T-helper 1 cell (primary cell): ENCODE results near the gene RASSF7.
"Not testable (repeated sequence)": the region's sequence is repeated elsewhere in the genome, so short reads cannot be mapped to it uniquely, and the experiment has no call there.

Experiments
- DNase-seq, 5 donors: peaks; one replicate each; pipeline ENCODE4 v3.0.0-alpha.2; 2012 to 2020

The RASSF7 gene

GRCh38 chr11:567629-568292 is 7.0 kb downstream of the RASSF7 start:
- DNase-seq = peak in 2 of 5 donors; percentile 34 to 35

DNA sequence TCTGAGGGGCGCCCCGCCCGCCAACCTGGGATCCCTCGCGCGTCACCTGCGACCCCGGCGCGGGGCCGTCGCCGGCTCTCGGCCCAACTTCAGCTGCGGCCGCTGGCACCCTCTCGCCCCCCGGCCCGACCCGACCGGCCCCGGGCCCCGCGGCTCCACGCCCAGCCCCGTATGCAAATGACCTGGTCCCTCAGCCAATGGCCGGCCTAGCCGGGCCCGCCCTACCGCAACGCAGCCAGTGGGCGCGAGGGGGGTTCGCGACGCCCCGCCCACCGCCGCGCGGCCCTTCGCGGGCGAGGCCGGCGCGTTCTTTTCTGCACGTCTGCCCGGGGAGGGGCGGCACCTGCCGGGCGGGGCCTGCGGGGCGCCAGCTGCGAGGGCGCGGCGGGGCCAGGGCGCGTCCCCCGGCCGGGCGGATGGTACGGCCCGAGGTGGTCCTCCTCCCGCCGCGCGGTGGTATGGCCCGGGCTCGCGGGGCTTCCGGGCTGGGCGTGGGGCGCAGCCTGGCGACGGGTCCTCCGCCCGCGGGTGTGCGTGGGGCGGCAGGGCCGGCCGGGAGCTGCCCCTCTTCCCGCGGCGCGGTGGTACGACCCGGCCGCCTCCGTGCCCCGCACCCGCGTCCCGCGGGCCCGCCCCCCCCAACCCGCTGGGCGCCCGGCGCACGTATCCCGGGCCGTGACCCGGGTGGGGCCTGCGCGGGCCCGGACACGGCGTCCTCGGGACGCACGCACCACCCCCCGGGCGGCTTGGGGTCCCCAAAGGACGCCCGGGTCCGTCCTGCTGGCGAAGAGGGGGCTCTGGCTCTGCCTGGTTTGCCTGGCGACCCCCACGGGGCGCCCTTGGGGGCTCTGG is 7.8 kb downstream of the RASSF7 start:
- DNase-seq = peak; percentile 85 to 95 (median 90)

GRCh38 chr11:569158-569885 is 8.6 kb downstream of the RASSF7 start:
- no peak for DNase-seq

GRCh38 chr11:571802-572185 is 11.0 kb downstream of the RASSF7 start:
- no peak for DNase-seq

GRCh38 chr11:573146-573759 is 12.5 kb downstream of the RASSF7 start:
- no peak for DNase-seq

DNA sequence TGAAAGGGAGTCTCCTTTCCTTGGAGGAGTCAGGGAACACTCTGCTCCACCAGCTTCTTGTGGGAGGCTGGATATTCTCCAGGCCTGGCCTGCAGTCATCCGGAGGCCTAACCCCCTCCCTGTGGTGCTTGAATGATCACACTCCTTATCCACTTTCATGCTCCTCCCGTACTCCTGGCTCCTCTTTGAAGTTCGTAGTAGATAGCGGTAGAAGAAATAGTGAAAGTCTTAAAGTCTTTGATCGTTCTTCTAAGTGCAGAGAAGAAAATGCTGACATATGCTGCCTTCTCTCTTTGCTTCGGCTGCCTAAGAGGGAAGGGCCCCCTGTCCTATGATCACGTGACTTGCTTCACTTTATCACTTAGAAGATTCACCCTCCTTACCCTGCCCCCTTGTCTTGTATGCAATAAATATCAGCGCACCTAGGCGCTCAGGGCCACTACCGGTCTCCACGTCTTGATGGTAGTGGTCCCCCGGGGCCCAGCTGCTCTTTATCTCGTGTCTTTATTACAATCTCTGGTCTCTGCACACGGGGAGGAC is 13.3 kb downstream of the RASSF7 start:
- not testable (repeated sequence) for DNase-seq

DNA sequence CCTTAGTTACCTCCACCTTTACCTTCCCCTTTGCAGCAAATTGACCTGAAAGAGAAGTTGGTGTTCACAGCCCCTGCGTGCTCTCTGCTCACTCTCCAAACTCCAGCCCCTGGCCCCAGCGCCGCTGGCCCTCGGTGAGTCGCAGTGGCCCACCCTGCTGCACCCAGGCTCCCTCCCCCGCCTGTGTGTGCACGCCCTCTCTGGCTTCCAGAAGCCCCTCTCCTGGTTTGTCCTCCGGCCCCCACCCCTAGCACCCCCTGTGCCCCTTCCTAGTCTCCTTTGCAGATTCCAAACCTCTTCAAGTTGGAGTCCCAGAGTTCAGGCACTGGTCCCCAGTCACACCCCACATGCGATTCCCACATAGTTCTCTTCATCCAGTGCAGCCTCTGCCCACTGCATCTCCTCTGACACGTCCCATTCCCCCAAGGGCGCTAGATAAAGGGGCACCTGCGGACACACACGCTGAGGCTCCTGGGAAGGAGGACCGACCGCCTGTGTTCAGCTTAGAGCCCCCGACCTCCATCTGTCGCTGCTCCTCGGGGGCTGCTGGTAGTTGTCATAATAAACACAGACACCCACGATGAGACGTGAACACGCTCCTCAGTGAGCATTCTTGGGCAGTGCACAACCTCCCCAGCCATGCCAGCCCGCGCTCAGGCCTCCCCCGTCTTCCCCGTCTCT is 14.0 kb downstream of the RASSF7 start:
- DNase-seq = no peak

GRCh38 chr11:575313-575995 is 14.7 kb downstream of the RASSF7 start:
- no peak for DNase-seq

DNA sequence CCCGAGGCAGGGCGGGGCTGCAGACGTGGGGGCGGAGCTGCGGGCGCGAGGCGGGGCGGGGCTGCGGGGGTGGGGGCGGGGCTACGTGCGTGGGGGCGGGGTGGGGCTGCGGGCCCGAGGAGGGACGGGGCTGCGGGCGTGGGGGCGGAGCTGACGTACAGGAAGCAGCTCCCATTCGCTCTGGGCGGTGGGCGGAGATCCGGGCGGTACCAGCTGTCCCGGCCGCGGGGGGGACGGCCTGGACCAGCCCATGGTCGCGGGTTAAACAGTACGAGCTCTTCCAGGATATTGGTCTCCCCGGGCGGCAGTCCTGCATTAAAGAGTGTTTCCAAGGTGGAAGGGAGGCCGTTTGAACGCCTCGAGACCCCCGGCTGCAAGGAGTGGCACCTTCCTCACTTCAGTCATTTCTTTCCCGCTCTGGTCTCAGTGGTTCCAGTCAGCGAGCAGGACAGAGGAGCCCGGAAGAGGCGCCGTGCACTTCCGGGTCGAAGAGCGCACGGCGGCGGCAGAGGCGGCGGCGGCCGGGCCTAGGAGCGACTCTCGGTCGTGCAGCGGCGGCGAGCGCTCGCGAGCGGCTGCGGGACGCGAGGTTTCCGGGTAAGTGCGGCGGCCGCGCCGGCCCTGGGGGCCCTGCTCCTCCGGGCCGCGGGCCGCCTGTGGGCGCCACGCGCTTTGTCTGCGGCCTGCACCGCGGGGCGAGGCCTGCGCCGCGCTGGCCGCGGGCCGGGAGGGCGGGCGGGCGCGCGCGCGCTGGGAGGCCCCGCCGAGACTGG is 15.4 kb downstream of the RASSF7 start, which contains the start of gene PHRF1:
TSS of gene PHRF1 (plus strand) at position 475 of the 773 bp plus-strand sequence. CDS start 5,043 bp downstream, outside the sequence.
- peak; percentile 94 to 96 (median 95) for DNase-seq

DNA sequence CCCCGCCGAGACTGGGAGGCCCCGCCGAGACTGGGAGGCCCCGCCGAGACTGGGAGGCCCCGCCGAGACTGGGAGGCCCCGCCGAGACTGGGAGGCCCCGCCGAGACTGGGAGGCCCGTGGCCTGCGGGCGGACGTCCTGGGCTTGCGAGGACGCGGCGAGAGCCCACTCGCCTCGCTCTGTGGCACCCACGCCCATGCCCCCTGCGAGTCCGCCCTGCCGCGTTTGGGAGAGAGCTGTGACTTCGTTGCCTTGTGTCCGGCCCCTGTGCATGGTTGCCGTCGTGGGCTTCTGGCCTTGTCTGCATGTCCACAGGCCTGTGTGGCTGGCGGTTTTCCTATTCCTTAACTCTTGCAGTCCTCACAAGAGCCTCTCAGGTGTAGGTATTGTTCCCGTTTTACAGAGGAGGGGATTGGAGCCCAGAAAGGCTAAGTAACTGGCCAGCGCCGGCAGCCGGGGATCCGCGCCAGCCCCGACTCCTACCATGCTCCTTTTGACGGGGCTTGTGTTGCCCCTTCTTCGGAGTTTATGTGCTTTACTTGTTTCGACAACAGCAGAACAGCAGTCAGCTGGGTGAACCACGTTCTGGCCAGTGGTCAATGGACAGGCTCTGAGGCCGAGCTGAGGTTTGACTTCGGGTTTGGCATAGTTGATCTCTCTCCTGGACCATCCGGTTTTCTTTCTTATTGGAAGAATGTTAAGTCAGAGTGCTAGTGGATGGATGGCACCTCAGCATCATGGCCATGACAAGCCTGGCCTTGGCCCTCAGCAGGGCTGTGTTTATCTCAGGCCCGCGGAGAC is 16.2 kb downstream of the RASSF7 start:
- no peak for DNase-seq

- no peak for DNase-seq
Measured at GRCh38 chr11:577611-577894, 16.8 kb downstream of the RASSF7 start.

DNA sequence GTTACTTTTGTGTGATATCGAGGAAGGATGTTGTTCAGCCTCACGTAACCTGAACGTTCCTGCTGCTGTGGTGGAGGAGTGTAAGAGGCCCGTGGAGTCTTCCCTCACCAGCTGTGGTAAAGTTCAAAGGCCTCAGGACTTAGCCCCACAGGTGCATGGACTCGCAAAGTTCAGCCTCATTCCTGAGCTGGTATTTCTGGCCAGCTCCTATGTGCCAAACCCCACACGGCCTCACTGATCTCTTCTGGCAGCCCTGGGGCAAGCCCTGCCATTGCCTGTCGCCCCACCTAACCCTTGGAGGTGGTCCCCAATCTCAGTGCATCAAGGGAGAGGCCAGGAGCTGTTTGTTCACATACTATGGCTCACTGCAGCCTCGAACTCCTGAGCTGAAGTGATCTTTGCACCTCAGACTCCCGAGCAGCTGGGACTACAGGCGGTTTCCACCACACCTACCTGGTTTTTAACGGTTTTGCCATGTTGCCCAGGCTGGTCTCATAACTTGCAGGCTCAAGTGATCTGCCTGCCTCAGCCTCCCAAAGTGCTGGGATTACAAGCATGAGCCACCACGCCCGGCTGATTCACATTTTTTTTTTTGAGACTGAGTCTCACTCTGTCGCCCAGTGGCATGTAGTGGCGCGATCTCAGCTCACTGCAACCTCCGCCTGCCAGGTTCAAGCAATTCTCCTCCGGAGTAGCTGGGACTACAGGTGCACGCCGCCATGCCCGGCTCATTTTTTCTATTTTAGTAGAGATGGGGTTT is 17.7 kb downstream of the RASSF7 start:
- DNase-seq = no peak

GRCh38 chr11:579830-580601 is 19.2 kb downstream of the RASSF7 start:
- no peak for DNase-seq

- DNase-seq = no peak
Measured at GRCh38 chr11:581342-581741, 20.6 kb downstream of the RASSF7 start.

DNA sequence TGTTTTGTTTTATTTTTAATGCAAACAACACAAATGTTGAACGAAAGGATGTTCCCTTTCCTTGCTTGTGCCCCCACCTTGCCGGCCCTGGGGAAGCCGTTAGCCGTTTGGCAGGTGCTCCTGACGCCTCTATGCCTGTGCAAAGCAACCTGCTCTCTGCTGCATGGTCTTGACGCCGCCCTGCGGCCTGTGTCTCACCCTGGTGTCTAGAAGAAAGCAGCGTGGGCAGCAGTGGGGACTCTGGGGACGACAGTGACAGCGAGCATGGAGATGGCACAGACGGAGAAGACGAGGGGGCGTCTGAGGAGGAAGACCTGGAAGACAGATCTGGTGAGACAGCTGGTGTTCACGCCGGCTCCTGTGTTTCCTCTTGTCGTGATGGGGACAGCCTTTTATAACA is 21.0 kb downstream of the RASSF7 start:
- DNase-seq = no peak

DNA sequence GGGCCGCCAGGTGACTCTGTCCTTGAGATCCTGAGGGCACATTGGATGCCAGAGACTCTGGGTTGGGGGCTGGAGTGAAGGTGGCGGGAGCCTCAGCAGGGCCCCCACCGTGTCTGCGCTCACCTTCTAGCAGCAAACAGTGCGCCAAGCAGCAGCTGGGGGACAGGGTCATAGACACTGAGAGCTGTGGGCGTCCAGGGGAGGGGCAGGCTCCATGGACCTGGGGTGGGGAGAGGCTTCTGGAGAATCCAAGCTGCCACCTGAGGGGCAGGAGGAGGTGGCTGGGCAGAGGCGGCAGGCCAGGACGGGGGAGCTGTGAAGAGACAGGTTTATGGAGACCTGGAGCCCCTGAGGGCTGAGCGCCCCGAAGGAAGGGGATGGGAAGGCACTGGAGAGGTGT is 23.5 kb downstream of the RASSF7 start:
- no peak for DNase-seq

GRCh38 chr11:586376-587316 is 25.9 kb downstream of the RASSF7 start:
- DNase-seq = no peak
